Keratinocyte (primary cell): ENCODE measurements around the gene GAST. TPM values are rescaled to one million over a fixed set of nuclear protein-coding genes. Genes with fewer than 3 reads are reported as not detected.

ENCODE experiments used
- DNase-seq: peaks from one replicate; pipeline ENCODE4 v3.0.0-alpha.2; 2011; ENCODE audit warnings: low read depth, missing footprints, low spot score
- FAIRE-seq: peaks from 2 replicates; lab custom pipeline; 2011; peaks lifted over from hg19 to GRCh38; lab: Jason Lieb, UNC
- H2AFZ ChIP-seq: 2 replicates; pipeline ENCODE4 v1.6.0; 2012; ENCODE audit warnings: low read length, control low read depth, inconsistent platforms; ENCODE audit not compliant: control insufficient read depth
- H3K27ac ChIP-seq: 2 replicates; pipeline ENCODE4 v1.5.1; 2011; ENCODE audit warnings: low read length; ENCODE audit not compliant: control insufficient read depth, insufficient read depth
- H3K27me3 ChIP-seq: 3 replicates; pipeline ENCODE4 v1.6.0; 2011; ENCODE audit warnings: low read length; ENCODE audit not compliant: control insufficient read depth, insufficient read depth; ENCODE audit errors: extremely low read depth
- H3K36me3 ChIP-seq, 2 experiments: 2 replicates in 1 of 2; 3 replicates in 1 of 2; pipeline ENCODE4 v1.5.1; 2011; ENCODE audit warnings: low read length in 2 of 2, mild to moderate bottlenecking in 1 of 2; ENCODE audit not compliant: control insufficient read depth in 2 of 2, insufficient read depth in 2 of 2; ENCODE audit errors: extremely low read depth in 1 of 2
- H3K4me1 ChIP-seq: 3 replicates; pipeline ENCODE4 v1.5.1; 2011; ENCODE audit warnings: low read length; ENCODE audit not compliant: control insufficient read depth, insufficient read depth; ENCODE audit errors: extremely low read depth
- H3K4me2 ChIP-seq: 3 replicates; pipeline ENCODE4 v1.6.0; 2011; ENCODE audit warnings: low read depth, low read length; ENCODE audit not compliant: control insufficient read depth, insufficient read depth; ENCODE audit errors: extremely low read depth
- H3K4me3 ChIP-seq, 3 experiments: fragments of 200-600 bp in 1 of 3; sonication (generic) in 1 of 3; 2 replicates in 2 of 3; 3 replicates in 1 of 3; pipeline ENCODE4 v1.5.1; 2011 to 2016; ENCODE audit warnings: low read length in 3 of 3, mild to moderate bottlenecking in 3 of 3, control low read depth in 2 of 3, inconsistent platforms in 1 of 3, low read depth in 1 of 3, mixed read lengths in 1 of 3, mixed run types in 1 of 3, moderate library complexity in 1 of 3; ENCODE audit not compliant: control insufficient read depth in 2 of 3, insufficient read depth in 2 of 3; ENCODE audit errors: extremely low read depth in 1 of 3
- H3K79me2 ChIP-seq: 2 replicates; pipeline ENCODE4 v1.6.0; 2012; ENCODE audit warnings: low read length; ENCODE audit not compliant: control insufficient read depth, insufficient read depth
- H3K9ac ChIP-seq: 3 replicates; pipeline ENCODE4 v1.6.0; 2011; ENCODE audit warnings: low read length; ENCODE audit not compliant: control insufficient read depth, insufficient read depth; ENCODE audit errors: extremely low read depth
- H3K9me1 ChIP-seq: 3 replicates; pipeline ENCODE4 v1.6.0; 2011; ENCODE audit warnings: low read length; ENCODE audit not compliant: control insufficient read depth, insufficient read depth; ENCODE audit errors: extremely low read depth
- H3K9me3 ChIP-seq: 2 replicates; pipeline ENCODE4 v1.5.1; 2012; ENCODE audit warnings: low read depth, low read length; ENCODE audit not compliant: control insufficient read depth
- H4K20me1 ChIP-seq: 3 replicates; pipeline ENCODE4 v1.6.0; 2011; ENCODE audit warnings: low read length; ENCODE audit not compliant: control insufficient read depth, insufficient read depth; ENCODE audit errors: extremely low read depth
- CTCF ChIP-seq, 3 experiments: IDR thresholded peaks in 1 of 3; conservative IDR thresholded peaks in 1 of 3; optimal IDR thresholded peaks in 1 of 3; 2 replicates in 2 of 3; 3 replicates in 1 of 3; pipeline versions ENCODE3 to v1.5.1; 2011; ENCODE audit warnings: low read length in 3 of 3, mild to moderate bottlenecking in 3 of 3, moderate library complexity in 2 of 3, control low read depth in 1 of 3, inconsistent platforms in 1 of 3; ENCODE audit not compliant: insufficient read depth in 2 of 3; ENCODE audit errors: extremely low read depth in 1 of 3
- EZH2 ChIP-seq: IDR thresholded peaks from one replicate; pipeline ENCODE4 v1.6.1; 2012; ENCODE audit warnings: inconsistent platforms, mild to moderate bottlenecking, low read length, moderate library complexity
- dilution Hi-C: fragments of 300-500 bp; cut with MboI; formaldehyde crosslinking; loops from one replicate; pipeline ENCODE4 v1.7.0; 2020; ENCODE audit warnings: low sequenced_read_pairs; ENCODE audit not compliant: extremely low pct_ligation_motif_present
- polyA plus RNA-seq, 5 experiments: library from polyadenylated mRNA; depleted of rRNA in 3 of 5; stranded (reverse) in 3 of 5; stranded (forward) in 1 of 5; unstranded in 1 of 5; fragments of >200 nt; gene quantifications; 1 replicate in 1 of 5; 2 replicates in 3 of 5; 3 replicates in 1 of 5; pipeline versions ENCODE4 v1.2.1 to v1.2.3, GENCODE V29; 2011 to 2012; ENCODE audit warnings: missing spikeins in 2 of 5, low read depth in 1 of 5, low replicate concordance in 1 of 5

Gene GAST
- polyA plus RNA-seq, 1 donor (not counting 4 experiments of a cell fraction or from before 2014, with no cell fraction given): 0.87 TPM

- FAIRE-seq (no peak), DNase-seq (no peak)
- Histone ChIP-seq H3K36me3 (peaks cover 24 to 29% of the 10 kb centered on the region in 2 experiments), H4K20me1 (peaks cover 29% of the 10 kb centered on the region), H3K9me3 (no peaks in the 10 kb centered on the region), H3K27ac (no peak overlapping the region), H3K9me1 (no peaks in the 10 kb centered on the region), H3K9ac (no peak overlapping the region), H2AFZ (no peak overlapping the region), H3K4me1 (peaks cover under 1% of the 10 kb centered on the region), H3K79me2 (peaks cover 20% of the 10 kb centered on the region), H3K4me2 (no peak overlapping the region), H3K27me3 (no peaks in the 10 kb centered on the region), H3K4me3 (no peak overlapping the region)
- no peak for TF ChIP-seq EZH2
- no peak for TF ChIP-seq CTCF (optimal IDR thresholded peaks at IDR 0.05 in 1 of 3, IDR thresholded peaks at IDR 0.05 in 1 of 3, conservative IDR thresholded peaks at IDR 0.05 in 1 of 3; ENCODE audit: extremely low read depth in 1 of 3, insufficient read depth in 2 of 3, low read length in 3 of 3)
- dilution Hi-C loops: no loop called here
Measured at GRCh38 chr17:41692722-41693521, 19.2 kb upstream of the GAST start.

- Histone ChIP-seq H3K4me1 (no peaks in the 10 kb centered on the region), H4K20me1 (peaks cover 22% of the 10 kb centered on the region), H3K36me3 (peaks cover 16 to 20% of the 10 kb centered on the region in 2 experiments), H3K4me3 (no peak overlapping the region), H3K9ac (no peak overlapping the region), H3K9me1 (no peaks in the 10 kb centered on the region), H3K4me2 (no peak overlapping the region), H3K27me3 (no peaks in the 10 kb centered on the region), H3K9me3 (no peaks in the 10 kb centered on the region), H3K79me2 (peaks cover 8% of the 10 kb centered on the region), H2AFZ (no peak overlapping the region), H3K27ac (no peak overlapping the region)
- FAIRE-seq (no peak), DNase-seq (no peak)
- no peak for TF ChIP-seq CTCF (optimal IDR thresholded peaks at IDR 0.05 in 1 of 3, IDR thresholded peaks at IDR 0.05 in 1 of 3, conservative IDR thresholded peaks at IDR 0.05 in 1 of 3; ENCODE audit: extremely low read depth in 1 of 3, insufficient read depth in 2 of 3, low read length in 3 of 3)
- no peak for TF ChIP-seq EZH2
- dilution Hi-C loops: no loop called here
Measured at GRCh38 chr17:41695134-41695661, 16.9 kb upstream of the GAST start.
